H1 (cell line): ENCODE measurements around the gene FKBP5. TPM values are rescaled to one million over a fixed set of nuclear protein-coding genes. Genes with fewer than 3 reads are reported as not detected.

Experiments used
- ASH2L ChIP-seq: fragments of 200-600, 300-600 bp; sonication (generic); IDR thresholded peaks from one replicate; pipeline ENCODE4 v1.7.1; 2017; ENCODE audit warnings: low read length
- CREB1 ChIP-seq: IDR thresholded peaks from 2 replicates; pipeline ENCODE4 v1.6.1; 2012; ENCODE audit warnings: inconsistent platforms
- CTBP2 ChIP-seq: IDR thresholded peaks from 2 replicates; pipeline ENCODE4 v1.7.0; 2011; ENCODE audit warnings: borderline replicate concordance, mild to moderate bottlenecking, moderate library complexity, mixed read lengths, low read length; ENCODE audit not compliant: insufficient read depth, insufficient read length
- EP300 ChIP-seq, 2 experiments: IDR thresholded peaks; 1 replicate in 1 of 2; 2 replicates in 1 of 2; pipeline ENCODE4 v1.6.1; 2011 to 2012; ENCODE audit warnings: low read depth in 2 of 2, low read length in 2 of 2, mild to moderate bottlenecking in 2 of 2, borderline replicate concordance in 1 of 2, inconsistent platforms in 1 of 2, moderate library complexity in 1 of 2
- PHF8 ChIP-seq: fragments of 200-600 bp; sonication (generic); conservative IDR thresholded peaks from 2 replicates; pipeline ENCODE4 v1.7.1; 2012; ENCODE audit warnings: low read depth, mild to moderate bottlenecking, inconsistent platforms, low read length, moderate library complexity
- RAD21 ChIP-seq, 2 experiments: IDR thresholded peaks in 1 of 2; conservative IDR thresholded peaks in 1 of 2; 2 replicates each; pipeline ENCODE4 v1.6.1; 2011; ENCODE audit warnings: low read depth in 2 of 2, low read length in 2 of 2, improper control_type of control experiment in 1 of 2, inconsistent platforms in 1 of 2, mild to moderate bottlenecking in 1 of 2, moderate library complexity in 1 of 2
- YY1 ChIP-seq: IDR thresholded peaks from 2 replicates; pipeline ENCODE4 v1.6.1; 2011; ENCODE audit warnings: low read depth, mild to moderate bottlenecking, low read length
- polyA plus RNA-seq, 7 experiments: library from polyadenylated mRNA; depleted of rRNA in 3 of 7; stranded (reverse) in 5 of 7; unstranded in 2 of 7; fragments of >200 nt in 5 of 7; fragments of 200-250 nt in 2 of 7; gene quantifications; 1 replicate in 5 of 7; 2 replicates in 1 of 7; 4 replicates in 1 of 7; pipeline versions ENCODE4 v1.2.1 to v1.2.3, GENCODE V29; 2011 to 2013; ENCODE audit warnings: missing spikeins in 2 of 7, mixed read lengths in 2 of 7
- total RNA-seq: library from RNA; stranded (reverse); fragmentation: NEBNext Ultra II Directional; extraction: Animal tissue kit (Norgen Biotek cat#: 25700); gene quantifications from 2 replicates; pipeline ENCODE4 v1.2.1, GENCODE V29; 2021
- TF ChIP-seq, protein P1 (sequence below): IDR thresholded peaks from 2 replicates; pipeline ENCODE4 v1.6.1; 2011; ENCODE audit warnings: low read depth, mild to moderate bottlenecking, low read length; ENCODE audit not compliant: insufficient read depth
- TF ChIP-seq, protein P2 (sequence below): IDR thresholded peaks from 2 replicates; pipeline ENCODE4 v1.6.1; 2012; ENCODE audit warnings: inconsistent platforms
- TF ChIP-seq, protein P3 (sequence below): IDR thresholded peaks from 2 replicates; pipeline ENCODE4 v1.6.1; 2011; ENCODE audit warnings: low read length, improper control_type of control experiment

Gene FKBP5
- total and polyA plus RNA-seq, 2 of the 8 experiments (the other 6 are each of a cell fraction or from before 2014, with no cell fraction given): 14.3 to 40.4 TPM

DNA sequence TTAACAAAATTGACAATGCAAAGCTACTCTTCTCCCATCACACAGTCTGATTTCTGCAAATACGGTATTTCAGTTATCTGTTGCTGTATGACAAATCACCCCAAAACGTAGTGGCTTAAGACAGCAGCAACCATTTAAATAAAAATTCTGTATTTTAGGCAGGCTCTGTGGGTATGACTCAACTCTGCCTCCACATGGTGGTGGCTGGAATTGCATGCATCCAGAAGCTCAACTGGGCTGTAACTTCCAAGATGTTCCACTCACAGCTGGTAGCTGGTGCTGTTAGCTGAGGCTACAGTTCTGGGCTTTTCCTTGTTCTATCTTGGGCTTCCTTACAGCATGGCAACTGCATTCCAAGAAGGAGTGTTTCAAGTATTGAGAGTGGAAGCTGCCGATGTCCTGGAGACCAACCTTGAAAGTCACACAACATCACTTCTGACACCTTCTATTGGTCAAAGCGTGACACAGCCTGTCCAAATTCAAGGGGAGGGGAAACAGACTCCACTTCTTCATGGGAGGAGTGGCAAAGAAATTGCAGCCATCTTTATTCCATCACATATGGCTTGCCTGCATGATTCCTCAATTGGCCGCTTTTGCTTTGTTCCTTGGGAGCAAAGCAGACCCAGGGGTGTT is 136.3 kb downstream of the FKBP5 start (continued):
- TF ChIP-seq, protein P1, sequence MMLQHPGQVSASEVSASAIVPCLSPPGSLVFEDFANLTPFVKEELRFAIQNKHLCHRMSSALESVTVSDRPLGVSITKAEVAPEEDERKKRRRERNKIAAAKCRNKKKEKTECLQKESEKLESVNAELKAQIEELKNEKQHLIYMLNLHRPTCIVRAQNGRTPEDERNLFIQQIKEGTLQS: no peak
- TF ChIP-seq EP300 (IDR thresholded peaks at IDR 0.05; ENCODE audit: borderline replicate concordance in 1 of 2, low read depth in 2 of 2, low read length in 2 of 2) (no peak), CTBP2 (no peak), CREB1 (no peak), ASH2L (no peak), YY1 (0 out of 2 replicates have a peak, but pooled peaks have one; percentile 8), RAD21 (IDR thresholded peaks at IDR 0.05 in 1 of 2, conservative IDR thresholded peaks at IDR 0.05 in 1 of 2; ENCODE audit: low read depth in 2 of 2, low read length in 2 of 2) (peak; percentile 80 to 85), PHF8 (no peak)
- TF ChIP-seq, protein P2, sequence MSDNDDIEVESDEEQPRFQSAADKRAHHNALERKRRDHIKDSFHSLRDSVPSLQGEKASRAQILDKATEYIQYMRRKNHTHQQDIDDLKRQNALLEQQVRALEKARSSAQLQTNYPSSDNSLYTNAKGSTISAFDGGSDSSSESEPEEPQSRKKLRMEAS: no peak
- TF ChIP-seq, protein P3, sequence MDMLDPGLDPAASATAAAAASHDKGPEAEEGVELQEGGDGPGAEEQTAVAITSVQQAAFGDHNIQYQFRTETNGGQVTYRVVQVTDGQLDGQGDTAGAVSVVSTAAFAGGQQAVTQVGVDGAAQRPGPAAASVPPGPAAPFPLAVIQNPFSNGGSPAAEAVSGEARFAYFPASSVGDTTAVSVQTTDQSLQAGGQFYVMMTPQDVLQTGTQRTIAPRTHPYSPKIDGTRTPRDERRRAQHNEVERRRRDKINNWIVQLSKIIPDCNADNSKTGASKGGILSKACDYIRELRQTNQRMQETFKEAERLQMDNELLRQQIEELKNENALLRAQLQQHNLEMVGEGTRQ: no peak
